ENCODE data around the gene LINGO3. TPM values are rescaled to one million over a fixed set of nuclear protein-coding genes. Genes with fewer than 3 reads are reported as not detected.

Gene LINGO3
- total and polyA plus RNA-seq, 2 experiments from 2014 or later = 0.29 to 0.45 TPM

DNA sequence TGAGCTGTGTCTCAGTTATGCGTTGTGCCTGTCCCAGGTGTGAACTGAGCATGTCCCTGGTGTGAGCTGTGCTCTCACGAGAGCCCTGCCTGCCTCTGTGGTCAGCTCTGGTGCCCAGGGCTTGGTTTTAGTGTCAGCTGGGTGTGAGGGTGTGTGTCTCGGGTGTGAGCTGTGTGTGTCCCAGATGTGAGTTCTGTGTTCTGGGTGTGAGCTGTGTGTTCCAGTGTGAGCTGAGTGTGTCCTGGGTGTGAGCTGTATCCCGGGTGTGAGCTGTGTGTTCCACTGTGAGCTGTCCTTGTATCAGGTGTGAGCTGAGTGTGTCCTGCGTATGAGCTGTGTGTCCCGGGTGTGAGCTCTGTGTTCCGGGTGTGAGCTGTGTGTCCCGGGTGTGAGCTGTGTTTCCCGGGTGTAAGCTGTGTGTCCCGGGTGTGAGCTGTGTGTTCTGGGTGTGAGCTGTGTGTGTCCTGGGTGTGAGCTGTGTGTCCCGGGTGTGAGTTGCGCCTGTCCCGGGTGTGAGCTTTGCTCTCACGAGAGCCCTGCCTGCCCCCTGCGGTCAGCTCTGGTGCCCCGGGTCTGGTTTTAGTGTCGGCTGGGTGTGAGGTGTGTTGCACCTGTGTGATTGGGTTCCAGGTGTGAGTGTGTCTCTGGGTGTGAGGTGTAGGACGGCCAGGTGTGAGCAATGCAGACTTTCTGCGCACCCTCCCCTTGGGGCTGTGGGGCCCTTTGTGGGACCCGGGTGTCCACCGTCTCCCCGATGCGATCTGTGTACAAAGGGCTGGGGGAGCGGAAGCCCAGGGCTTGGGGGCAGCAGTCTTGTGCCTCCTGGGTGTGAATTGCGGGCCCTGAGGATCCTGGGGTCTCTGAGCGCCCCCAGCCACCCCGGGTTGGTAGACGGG, 18.9 kb downstream of the LINGO3 start:
- ATAC-seq (no peak), DNase-seq (ENCODE audit: low spot score) (peak; percentile 1)
- H3K4me1 Mint-ChIP-seq = peaks cover 11% of the 10 kb centered on the region
- 0 out of 2 replicates have a peak, but pooled peaks cover 2% of the 10 kb centered on the region for H4K20me1 ChIP-seq (replicated peaks; ENCODE audit: insufficient read depth)
- H3K27me3 ChIP-seq (ENCODE audit: insufficient read depth) = peaks cover 64% of the 10 kb centered on the region
- peak overlapping the region; percentile 70 for H3K4me3 Mint-ChIP-seq
- peak overlapping the region; percentile 91; the same call in 1 of the 2 replicates for H3K4me2 ChIP-seq
- H3K4me3 ChIP-seq = peak overlapping the region; percentile 59
- no peaks in the 10 kb centered on the region for H3K9me2 ChIP-seq (ENCODE audit: insufficient read depth)
- H3K27me3 Mint-ChIP-seq (ENCODE audit: insufficient read depth, low read depth, poor library complexity) = peaks cover 64% of the 10 kb centered on the region
- H3K4me1 ChIP-seq (ENCODE audit: insufficient read depth) = no peaks in the 10 kb centered on the region
- H3K36me3 ChIP-seq (ENCODE audit: insufficient read depth) = no peaks in the 10 kb centered on the region
- peaks cover 12% of the 10 kb centered on the region; the same call in 1 of the 2 replicates for H3F3A ChIP-seq (replicated peaks; ENCODE audit: low read depth)
- no peak overlapping the region for H3K27ac ChIP-seq (ENCODE audit: low read depth)
- H3K36me3 Mint-ChIP-seq (ENCODE audit: low read depth) = no peaks in the 10 kb centered on the region; the same call in 2 of the 3 replicates
- no peak overlapping the region for H3K27ac Mint-ChIP-seq
- H3K9me3 Mint-ChIP-seq = peaks cover 4% of the 10 kb centered on the region; the same call in 1 of the 3 replicates
- TF ChIP-seq ZNF331 (CRISPR knock-in tag; IDR thresholded peaks at IDR 0.05; ENCODE audit: low read depth) = no peak
- no peak for TF ChIP-seq EZH2phosphoT487 (IDR thresholded peaks at IDR 0.05; ENCODE audit: unreplicated experiment)
- no peak for TF ChIP-seq REST (IDR thresholded peaks at IDR 0.05; ENCODE audit: unreplicated experiment)
- TF ChIP-seq, protein P1, sequence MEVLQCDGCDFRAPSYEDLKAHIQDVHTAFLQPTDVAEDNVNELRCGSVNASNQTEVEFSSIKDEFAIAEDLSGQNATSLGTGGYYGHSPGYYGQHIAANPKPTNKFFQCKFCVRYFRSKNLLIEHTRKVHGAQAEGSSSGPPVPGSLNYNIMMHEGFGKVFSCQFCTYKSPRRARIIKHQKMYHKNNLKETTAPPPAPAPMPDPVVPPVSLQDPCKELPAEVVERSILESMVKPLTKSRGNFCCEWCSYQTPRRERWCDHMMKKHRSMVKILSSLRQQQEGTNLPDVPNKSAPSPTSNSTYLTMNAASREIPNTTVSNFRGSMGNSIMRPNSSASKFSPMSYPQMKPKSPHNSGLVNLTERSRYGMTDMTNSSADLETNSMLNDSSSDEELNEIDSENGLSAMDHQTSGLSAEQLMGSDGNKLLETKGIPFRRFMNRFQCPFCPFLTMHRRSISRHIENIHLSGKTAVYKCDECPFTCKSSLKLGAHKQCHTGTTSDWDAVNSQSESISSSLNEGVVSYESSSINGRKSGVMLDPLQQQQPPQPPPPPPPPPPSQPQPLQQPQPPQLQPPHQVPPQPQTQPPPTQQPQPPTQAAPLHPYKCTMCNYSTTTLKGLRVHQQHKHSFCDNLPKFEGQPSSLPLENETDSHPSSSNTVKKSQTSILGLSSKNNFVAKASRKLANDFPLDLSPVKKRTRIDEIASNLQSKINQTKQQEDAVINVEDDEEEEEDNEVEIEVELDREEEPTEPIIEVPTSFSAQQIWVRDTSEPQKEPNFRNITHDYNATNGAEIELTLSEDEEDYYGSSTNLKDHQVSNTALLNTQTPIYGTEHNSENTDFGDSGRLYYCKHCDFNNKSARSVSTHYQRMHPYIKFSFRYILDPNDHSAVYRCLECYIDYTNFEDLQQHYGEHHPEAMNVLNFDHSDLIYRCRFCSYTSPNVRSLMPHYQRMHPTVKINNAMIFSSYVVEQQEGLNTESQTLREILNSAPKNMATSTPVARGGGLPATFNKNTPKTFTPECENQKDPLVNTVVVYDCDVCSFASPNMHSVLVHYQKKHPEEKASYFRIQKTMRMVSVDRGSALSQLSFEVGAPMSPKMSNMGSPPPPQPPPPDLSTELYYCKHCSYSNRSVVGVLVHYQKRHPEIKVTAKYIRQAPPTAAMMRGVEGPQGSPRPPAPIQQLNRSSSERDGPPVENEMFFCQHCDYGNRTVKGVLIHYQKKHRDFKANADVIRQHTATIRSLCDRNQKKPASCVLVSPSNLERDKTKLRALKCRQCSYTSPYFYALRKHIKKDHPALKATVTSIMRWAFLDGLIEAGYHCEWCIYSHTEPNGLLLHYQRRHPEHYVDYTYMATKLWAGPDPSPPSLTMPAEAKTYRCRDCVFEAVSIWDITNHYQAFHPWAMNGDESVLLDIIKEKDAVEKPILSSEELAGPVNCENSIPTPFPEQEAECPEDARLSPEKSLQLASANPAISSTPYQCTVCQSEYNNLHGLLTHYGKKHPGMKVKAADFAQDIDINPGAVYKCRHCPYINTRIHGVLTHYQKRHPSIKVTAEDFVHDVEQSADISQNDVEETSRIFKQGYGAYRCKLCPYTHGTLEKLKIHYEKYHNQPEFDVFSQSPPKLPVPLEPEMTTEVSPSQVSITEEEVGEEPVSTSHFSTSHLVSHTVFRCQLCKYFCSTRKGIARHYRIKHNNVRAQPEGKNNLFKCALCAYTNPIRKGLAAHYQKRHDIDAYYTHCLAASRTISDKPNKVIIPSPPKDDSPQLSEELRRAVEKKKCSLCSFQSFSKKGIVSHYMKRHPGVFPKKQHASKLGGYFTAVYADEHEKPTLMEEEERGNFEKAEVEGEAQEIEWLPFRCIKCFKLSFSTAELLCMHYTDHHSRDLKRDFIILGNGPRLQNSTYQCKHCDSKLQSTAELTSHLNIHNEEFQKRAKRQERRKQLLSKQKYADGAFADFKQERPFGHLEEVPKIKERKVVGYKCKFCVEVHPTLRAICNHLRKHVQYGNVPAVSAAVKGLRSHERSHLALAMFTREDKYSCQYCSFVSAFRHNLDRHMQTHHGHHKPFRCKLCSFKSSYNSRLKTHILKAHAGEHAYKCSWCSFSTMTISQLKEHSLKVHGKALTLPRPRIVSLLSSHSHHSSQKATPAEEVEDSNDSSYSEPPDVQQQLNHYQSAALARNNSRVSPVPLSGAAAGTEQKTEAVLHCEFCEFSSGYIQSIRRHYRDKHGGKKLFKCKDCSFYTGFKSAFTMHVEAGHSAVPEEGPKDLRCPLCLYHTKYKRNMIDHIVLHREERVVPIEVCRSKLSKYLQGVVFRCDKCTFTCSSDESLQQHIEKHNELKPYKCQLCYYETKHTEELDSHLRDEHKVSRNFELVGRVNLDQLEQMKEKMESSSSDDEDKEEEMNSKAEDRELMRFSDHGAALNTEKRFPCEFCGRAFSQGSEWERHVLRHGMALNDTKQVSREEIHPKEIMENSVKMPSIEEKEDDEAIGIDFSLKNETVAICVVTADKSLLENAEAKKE (CRISPR knock-in tag; IDR thresholded peaks at IDR 0.05) = no peak
- no peak for TF ChIP-seq POLR2AphosphoS5 (IDR thresholded peaks at IDR 0.05; ENCODE audit: low read depth)
- no peak for TF ChIP-seq EZH2 (IDR thresholded peaks at IDR 0.05; ENCODE audit: low read depth, unreplicated experiment)
- no peak for TF ChIP-seq STAT1 (IDR thresholded peaks at IDR 0.05; ENCODE audit: unreplicated experiment)
- no peak for TF ChIP-seq JUNB (IDR thresholded peaks at IDR 0.05; ENCODE audit: unreplicated experiment)
- TF ChIP-seq, protein P2, sequence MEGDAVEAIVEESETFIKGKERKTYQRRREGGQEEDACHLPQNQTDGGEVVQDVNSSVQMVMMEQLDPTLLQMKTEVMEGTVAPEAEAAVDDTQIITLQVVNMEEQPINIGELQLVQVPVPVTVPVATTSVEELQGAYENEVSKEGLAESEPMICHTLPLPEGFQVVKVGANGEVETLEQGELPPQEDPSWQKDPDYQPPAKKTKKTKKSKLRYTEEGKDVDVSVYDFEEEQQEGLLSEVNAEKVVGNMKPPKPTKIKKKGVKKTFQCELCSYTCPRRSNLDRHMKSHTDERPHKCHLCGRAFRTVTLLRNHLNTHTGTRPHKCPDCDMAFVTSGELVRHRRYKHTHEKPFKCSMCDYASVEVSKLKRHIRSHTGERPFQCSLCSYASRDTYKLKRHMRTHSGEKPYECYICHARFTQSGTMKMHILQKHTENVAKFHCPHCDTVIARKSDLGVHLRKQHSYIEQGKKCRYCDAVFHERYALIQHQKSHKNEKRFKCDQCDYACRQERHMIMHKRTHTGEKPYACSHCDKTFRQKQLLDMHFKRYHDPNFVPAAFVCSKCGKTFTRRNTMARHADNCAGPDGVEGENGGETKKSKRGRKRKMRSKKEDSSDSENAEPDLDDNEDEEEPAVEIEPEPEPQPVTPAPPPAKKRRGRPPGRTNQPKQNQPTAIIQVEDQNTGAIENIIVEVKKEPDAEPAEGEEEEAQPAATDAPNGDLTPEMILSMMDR (conservative IDR thresholded peaks at IDR 0.05; ENCODE audit: low read depth in 2 of 2) = no peak
- TF ChIP-seq NANOG (IDR thresholded peaks at IDR 0.05; ENCODE audit: borderline replicate concordance) = no peak
- TF ChIP-seq ZNF114 (CRISPR knock-in tag; IDR thresholded peaks at IDR 0.05) = no peak
- TF ChIP-seq ETS1 (IDR thresholded peaks at IDR 0.05) = no peak
- TF ChIP-seq CREB1 (CRISPR knock-in tag; IDR thresholded peaks at IDR 0.05; ENCODE audit: low read depth) = no peak
- H3K79me2 ChIP-seq (replicated peaks; ENCODE audit: insufficient read depth) = no peaks in the 10 kb centered on the region
- no peak overlapping the region for H2AFZ ChIP-seq

All from GM23338 (cell line).